ENCODE data around the gene MTIF3. TPM values are rescaled to one million over a fixed set of nuclear protein-coding genes. Genes with fewer than 3 reads are reported as not detected.
"Not testable (repeated sequence)": the region's sequence is repeated elsewhere in the genome, so short reads cannot be mapped to it uniquely, and the experiment has no call there.

Gene MTIF3
- polyA plus RNA-seq, 1 donor from 2014 or later, result 66.5 TPM

GRCh38 chr13:27403203-27403678 lies 47.1 kb downstream of the MTIF3 start:
- Histone ChIP-seq H3K9me2 (ENCODE audit: insufficient read depth, low read length) (no peaks in the 10 kb centered on the region), H3K9me3 (ENCODE audit: low read length) (no peaks in the 10 kb centered on the region), H3K9ac (ENCODE audit: low read length) (no peak overlapping the region), H4K20me1 (ENCODE audit: insufficient read depth) (no peaks in the 10 kb centered on the region), H3K4me3 (ENCODE audit: low read length) (no peak overlapping the region), H2AFZ (ENCODE audit: low read depth, low read length) (no peak overlapping the region), H3K36me3 (ENCODE audit: insufficient read depth, low read length) (no peaks in the 10 kb centered on the region), H3K79me2 (replicated peaks; ENCODE audit: insufficient read depth, low read length) (no peaks in the 10 kb centered on the region), H3F3A (ENCODE audit: insufficient read depth, low read length, poor library complexity, severe bottlenecking) (no peaks in the 10 kb centered on the region), H3K27me3 (ENCODE audit: insufficient read depth, low read depth, low read length) (no peaks in the 10 kb centered on the region), H3K4me2 (ENCODE audit: low read length) (no peak overlapping the region), H3K27ac (ENCODE audit: low read length) (no peak overlapping the region)
- TF ChIP-seq EP300 (conservative IDR thresholded peaks at IDR 0.05; ENCODE audit: poor library complexity, severe bottlenecking) (no peak), EZH2 (IDR thresholded peaks at IDR 0.05; ENCODE audit: borderline replicate concordance, insufficient read depth, low read length, poor library complexity, severe bottlenecking) (no peak), MXI1 (conservative IDR thresholded peaks at IDR 0.05; ENCODE audit: poor library complexity, severe bottlenecking) (no peak), REST (IDR thresholded peaks at IDR 0.05; ENCODE audit: borderline replicate concordance) (no peak), SMC3 (conservative IDR thresholded peaks at IDR 0.05; ENCODE audit: poor library complexity) (no peak), RAD21 (conservative IDR thresholded peaks at IDR 0.05) (no peak), POLR2AphosphoS5 (IDR thresholded peaks at IDR 0.05) (no peak), CTCF (IDR thresholded peaks at IDR 0.05; ENCODE audit: poor library complexity, severe bottlenecking) (no peak), TAF1 (IDR thresholded peaks at IDR 0.05; ENCODE audit: low read depth) (no peak)

- Histone ChIP-seq H3K27me3 (ENCODE audit: insufficient read depth, low read depth, low read length) (no peaks in the 10 kb centered on the region), H2AFZ (ENCODE audit: low read depth, low read length) (no peak overlapping the region), H3F3A (ENCODE audit: insufficient read depth, low read length, poor library complexity, severe bottlenecking) (no peaks in the 10 kb centered on the region), H3K9me3 (ENCODE audit: low read length) (no peaks in the 10 kb centered on the region), H3K9ac (ENCODE audit: low read length) (no peak overlapping the region), H3K27ac (ENCODE audit: low read length) (no peak overlapping the region), H3K9me2 (ENCODE audit: insufficient read depth, low read length) (no peaks in the 10 kb centered on the region), H3K79me2 (replicated peaks; ENCODE audit: insufficient read depth, low read length) (no peaks in the 10 kb centered on the region), H4K20me1 (ENCODE audit: insufficient read depth) (no peaks in the 10 kb centered on the region), H3K4me2 (ENCODE audit: low read length) (no peak overlapping the region), H3K4me3 (ENCODE audit: low read length) (no peak overlapping the region), H3K36me3 (ENCODE audit: insufficient read depth, low read length) (no peaks in the 10 kb centered on the region)
- TF ChIP-seq RAD21 (conservative IDR thresholded peaks at IDR 0.05) (no peak), TAF1 (IDR thresholded peaks at IDR 0.05; ENCODE audit: low read depth) (no peak), CTCF (IDR thresholded peaks at IDR 0.05; ENCODE audit: poor library complexity, severe bottlenecking) (no peak), POLR2AphosphoS5 (IDR thresholded peaks at IDR 0.05) (no peak), EP300 (conservative IDR thresholded peaks at IDR 0.05; ENCODE audit: poor library complexity, severe bottlenecking) (no peak), SMC3 (conservative IDR thresholded peaks at IDR 0.05; ENCODE audit: poor library complexity) (no peak), MXI1 (conservative IDR thresholded peaks at IDR 0.05; ENCODE audit: poor library complexity, severe bottlenecking) (no peak), REST (IDR thresholded peaks at IDR 0.05; ENCODE audit: borderline replicate concordance) (no peak), EZH2 (IDR thresholded peaks at IDR 0.05; ENCODE audit: borderline replicate concordance, insufficient read depth, low read length, poor library complexity, severe bottlenecking) (no peak)
Observed at GRCh38 chr13:27401210-27401609, 49.2 kb downstream of the MTIF3 start.

GRCh38 chr13:27400405-27400804 lies 50.0 kb downstream of the MTIF3 start:
- H3K36me3 ChIP-seq (ENCODE audit: insufficient read depth, low read length); H3K4me2 ChIP-seq (ENCODE audit: low read length); H2AFZ ChIP-seq (ENCODE audit: low read depth, low read length); H3K27me3 ChIP-seq (ENCODE audit: insufficient read depth, low read depth, low read length); H3K27ac ChIP-seq (ENCODE audit: low read length); H3K9me3 ChIP-seq (ENCODE audit: low read length); H3K79me2 ChIP-seq (replicated peaks; ENCODE audit: insufficient read depth, low read length); H3K9ac ChIP-seq (ENCODE audit: low read length); H3F3A ChIP-seq (ENCODE audit: insufficient read depth, low read length, poor library complexity, severe bottlenecking); H3K9me2 ChIP-seq (ENCODE audit: insufficient read depth, low read length); H3K4me3 ChIP-seq (ENCODE audit: low read length); H4K20me1 ChIP-seq (ENCODE audit: insufficient read depth): not testable (repeated sequence)

Data from neural cell (in vitro differentiated cells).